DND-41 (cell line): Measurements from ENCODE around the gene TM4SF5.

ENCODE experiments used
- ATAC-seq: fragments of 200-7000 bp; cut with Tn5 transposase; 3 replicates; pipeline ENCODE4 v1.9.1; 2021; ENCODE audit warnings: low read depth; ENCODE audit not compliant: insufficient read depth
- DNase-seq: peaks from one replicate; pipeline ENCODE4 v3.0.0-alpha.2; 2020
- H2AFZ ChIP-seq: 2 replicates; pipeline ENCODE4 v1.6.0; 2012; ENCODE audit warnings: low read depth, low read length
- H3K27ac ChIP-seq: 2 replicates; pipeline ENCODE4 v1.5.1; 2012; ENCODE audit warnings: low read length, inconsistent platforms
- H3K27me3 ChIP-seq: fragments of 200-600 bp; sonication (generic); 2 replicates; pipeline ENCODE4 v1.6.0; 2012; ENCODE audit warnings: low read length, mild to moderate bottlenecking, inconsistent platforms; ENCODE audit not compliant: insufficient read depth, poor library complexity
- H3K36me3 ChIP-seq: 2 replicates; pipeline ENCODE4 v1.5.1; 2012; ENCODE audit warnings: low read length, inconsistent platforms; ENCODE audit not compliant: insufficient read depth
- H3K4me1 ChIP-seq: 2 replicates; pipeline ENCODE4 v1.5.1; 2012; ENCODE audit warnings: mild to moderate bottlenecking, low read length; ENCODE audit not compliant: insufficient read depth
- H3K4me2 ChIP-seq: 2 replicates; pipeline ENCODE4 v1.6.0; 2012; ENCODE audit warnings: mild to moderate bottlenecking, moderate library complexity, low read length, inconsistent platforms; ENCODE audit not compliant: insufficient read depth
- H3K4me3 ChIP-seq, 2 experiments: fragments of 200-600 bp in 1 of 2; shearing (Covaris generic) in 1 of 2; 2 replicates each; pipeline ENCODE4 v1.5.1; 2012 to 2016; ENCODE audit warnings: inconsistent platforms in 2 of 2, low read length in 2 of 2, mild to moderate bottlenecking in 2 of 2, low read depth in 1 of 2, moderate library complexity in 1 of 2
- H3K79me2 ChIP-seq: 2 replicates; pipeline ENCODE4 v1.6.0; 2012; ENCODE audit warnings: low read length, inconsistent platforms; ENCODE audit not compliant: insufficient read depth
- H3K9ac ChIP-seq: 2 replicates; pipeline ENCODE4 v1.6.0; 2012; ENCODE audit warnings: low read depth, mild to moderate bottlenecking, inconsistent platforms, low read length, moderate library complexity
- H3K9me3 ChIP-seq: 2 replicates; pipeline ENCODE4 v1.5.1; 2012; ENCODE audit warnings: low read length, moderate library complexity, mild to moderate bottlenecking, inconsistent platforms; ENCODE audit not compliant: insufficient read depth, severe bottlenecking
- H4K20me1 ChIP-seq: 2 replicates; pipeline ENCODE4 v1.6.0; 2012; ENCODE audit warnings: low read length; ENCODE audit not compliant: insufficient read depth
- EZH2 ChIP-seq: IDR thresholded peaks from 3 replicates; pipeline ENCODE4 v1.6.1; 2012; ENCODE audit warnings: borderline replicate concordance, low read depth, mild to moderate bottlenecking, moderate library complexity, low read length, inconsistent platforms; ENCODE audit not compliant: severe bottlenecking
- TF ChIP-seq, protein P1 (sequence below): IDR thresholded peaks from 2 replicates; pipeline ENCODE4 v1.5.1; 2012; ENCODE audit warnings: borderline replicate concordance, low read length, moderate library complexity, mild to moderate bottlenecking; ENCODE audit not compliant: poor library complexity, severe bottlenecking; ENCODE audit errors: extremely low read depth

The TM4SF5 gene

DNA sequence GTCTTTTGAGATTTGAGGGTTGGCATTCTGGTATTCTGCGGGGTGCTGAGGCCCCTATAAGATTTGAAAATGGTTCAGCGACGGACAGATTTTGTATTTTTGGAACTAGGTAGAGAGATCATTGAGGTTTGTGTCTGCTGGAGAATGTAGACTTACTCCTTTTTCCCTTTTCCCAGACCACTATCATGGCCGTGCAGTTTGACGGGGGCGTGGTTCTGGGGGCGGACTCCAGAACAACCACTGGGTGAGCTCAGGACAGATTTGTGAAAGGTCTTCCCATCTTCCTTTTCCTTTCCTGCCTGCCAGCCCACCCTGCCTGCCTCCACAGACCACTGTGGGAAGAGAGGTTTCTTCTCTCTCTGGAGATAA is 24.9 kb downstream of the TM4SF5 start:
- DNase-seq = peak; percentile 60
- peaks cover 21% of the 10 kb centered on the region for H3K79me2 ChIP-seq

DNA sequence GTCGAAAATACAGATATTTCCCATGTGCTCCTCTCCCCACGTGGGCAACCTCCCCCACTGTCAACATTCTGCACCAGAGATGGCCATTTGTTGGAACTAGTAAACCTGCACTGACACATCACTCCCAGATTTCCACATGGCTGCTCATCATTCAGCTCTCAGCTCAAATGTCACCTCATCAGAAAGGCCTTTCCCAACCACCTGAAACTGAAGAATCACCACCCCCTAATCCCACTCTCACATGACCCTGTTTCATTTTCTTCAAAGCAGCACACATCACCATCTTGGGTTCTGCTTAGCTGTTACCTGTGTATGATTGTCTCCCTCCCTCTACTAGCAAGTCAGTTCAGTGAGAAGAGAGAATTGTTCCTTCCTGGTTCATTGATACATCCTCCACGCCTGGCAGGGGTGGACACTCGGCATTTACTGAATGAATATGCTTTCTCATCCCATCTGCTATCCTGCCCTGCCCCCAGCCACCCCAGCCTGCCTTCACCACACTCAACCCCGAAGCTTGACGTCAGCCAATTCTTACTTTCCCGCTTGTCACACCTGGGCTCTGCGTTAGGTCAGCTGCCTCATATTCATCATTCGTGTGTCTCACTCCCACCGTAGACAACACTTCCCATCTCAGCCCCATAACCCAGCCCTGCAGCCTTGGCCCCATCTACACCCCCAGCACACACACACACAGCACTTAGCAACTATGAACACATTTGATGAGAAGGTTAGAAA is 28.9 kb downstream of the TM4SF5 start:
- Histone ChIP-seq H3K27ac (no peak overlapping the region), H2AFZ (no peak overlapping the region), H3K4me1 (peaks cover 20% of the 10 kb centered on the region), H3K27me3 (no peaks in the 10 kb centered on the region), H3K4me2 (no peak overlapping the region), H4K20me1 (peaks cover 12% of the 10 kb centered on the region; the same call in 1 of the 2 replicates), H3K4me3 (no peak overlapping the region), H3K79me2 (peaks cover 21% of the 10 kb centered on the region), H3K36me3 (peaks cover 22% of the 10 kb centered on the region), H3K9me3 (no peaks in the 10 kb centered on the region), H3K9ac (no peak overlapping the region)
- ATAC-seq (no peak), DNase-seq (no peak)
- TF ChIP-seq EZH2 = no peak
- TF ChIP-seq, protein P1, sequence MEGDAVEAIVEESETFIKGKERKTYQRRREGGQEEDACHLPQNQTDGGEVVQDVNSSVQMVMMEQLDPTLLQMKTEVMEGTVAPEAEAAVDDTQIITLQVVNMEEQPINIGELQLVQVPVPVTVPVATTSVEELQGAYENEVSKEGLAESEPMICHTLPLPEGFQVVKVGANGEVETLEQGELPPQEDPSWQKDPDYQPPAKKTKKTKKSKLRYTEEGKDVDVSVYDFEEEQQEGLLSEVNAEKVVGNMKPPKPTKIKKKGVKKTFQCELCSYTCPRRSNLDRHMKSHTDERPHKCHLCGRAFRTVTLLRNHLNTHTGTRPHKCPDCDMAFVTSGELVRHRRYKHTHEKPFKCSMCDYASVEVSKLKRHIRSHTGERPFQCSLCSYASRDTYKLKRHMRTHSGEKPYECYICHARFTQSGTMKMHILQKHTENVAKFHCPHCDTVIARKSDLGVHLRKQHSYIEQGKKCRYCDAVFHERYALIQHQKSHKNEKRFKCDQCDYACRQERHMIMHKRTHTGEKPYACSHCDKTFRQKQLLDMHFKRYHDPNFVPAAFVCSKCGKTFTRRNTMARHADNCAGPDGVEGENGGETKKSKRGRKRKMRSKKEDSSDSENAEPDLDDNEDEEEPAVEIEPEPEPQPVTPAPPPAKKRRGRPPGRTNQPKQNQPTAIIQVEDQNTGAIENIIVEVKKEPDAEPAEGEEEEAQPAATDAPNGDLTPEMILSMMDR = no peak

More for the DNA sequence above, 24.9 kb downstream of the TM4SF5 start:
- peaks cover 22% of the 10 kb centered on the region for H3K36me3 ChIP-seq
- H2AFZ ChIP-seq = peak overlapping the region; percentile 75
- H3K4me1 ChIP-seq = peaks cover 22% of the 10 kb centered on the region
- no peak for TF ChIP-seq EZH2
- TF ChIP-seq, protein P1 = no peak
- peak overlapping the region; percentile 69 to 74 for H3K4me3 ChIP-seq
- H3K27me3 ChIP-seq = no peaks in the 10 kb centered on the region
- H3K9ac ChIP-seq = peak overlapping the region; percentile 74
- H3K27ac ChIP-seq = peak overlapping the region; percentile 82
- no peaks in the 10 kb centered on the region for H3K9me3 ChIP-seq
- H3K4me2 ChIP-seq = peak overlapping the region; percentile 97
- ATAC-seq = peak; percentile 56
- peaks cover 12% of the 10 kb centered on the region; the same call in 1 of the 2 replicates for H4K20me1 ChIP-seq

DNA sequence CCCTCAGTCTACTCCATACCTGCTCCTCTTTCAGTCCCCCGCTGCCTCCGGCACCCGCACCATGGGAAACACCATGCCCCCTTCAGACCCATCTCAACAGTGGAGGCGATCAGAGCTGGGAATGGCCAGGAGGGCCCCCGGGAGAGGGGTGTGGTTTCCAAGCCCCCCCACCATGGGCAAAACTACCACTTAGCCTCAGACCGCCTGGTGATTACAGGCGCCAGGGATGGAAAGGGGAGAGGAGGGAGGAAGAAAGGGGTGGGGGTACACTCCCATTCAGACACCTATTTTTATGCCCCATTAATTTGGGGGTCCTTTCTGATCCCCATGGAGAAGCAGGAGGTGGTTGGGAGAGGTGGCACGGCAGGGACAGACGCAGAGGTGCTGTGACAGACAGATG is 30.5 kb downstream of the TM4SF5 start, which contains the start of gene C17orf114:
Gene C17orf114, minus strand, starts transcription at position 101 of the 400 bp plus-strand sequence.
- no peak for DNase-seq
- H3K4me2 ChIP-seq = no peak within 1 kb of the TSS
- no peaks in the 10 kb centered on the region for H3K9me3 ChIP-seq
- H3K4me1 ChIP-seq = peaks cover 22% of the 10 kb centered on the region
- no peak within 1 kb of the TSS for H3K27ac ChIP-seq
- peaks cover 9% of the 10 kb centered on the region for H3K79me2 ChIP-seq
- H3K4me3 ChIP-seq = no peak within 1 kb of the TSS
- H3K9ac ChIP-seq = no peak within 1 kb of the TSS
- TF ChIP-seq, protein P1 = no peak
- no peak for TF ChIP-seq EZH2
- no peak within 1 kb of the TSS for H2AFZ ChIP-seq
- H3K36me3 ChIP-seq = peaks cover 19% of the 10 kb centered on the region
- H4K20me1 ChIP-seq = peaks cover 8% of the 10 kb centered on the region; the same call in 1 of the 2 replicates
- ATAC-seq = no peak
- no peaks in the 10 kb centered on the region for H3K27me3 ChIP-seq
